ENCODE data around the gene AFF4.

Gene AFF4

GRCh38 chr5:132884548-132884947, 78.9 kb downstream of the AFF4 start:
- H3K4me3 ChIP-seq (ENCODE audit: low read length), result no peak overlapping the region
- no peak for TF ChIP-seq CTCF (IDR thresholded peaks at IDR 0.05; ENCODE audit: insufficient read depth, low read depth, low read length, missing control alignments)
- no peak for DNase-seq (ENCODE audit: low read depth)

- peak; percentile 72 for DNase-seq (ENCODE audit: low read depth)
- peak; percentile 77 for TF ChIP-seq CTCF (IDR thresholded peaks at IDR 0.05; ENCODE audit: insufficient read depth, low read depth, low read length, missing control alignments)
These were observed 80.1 kb downstream of the AFF4 start for GRCh38 chr5:132883261-132883834.

DNA sequence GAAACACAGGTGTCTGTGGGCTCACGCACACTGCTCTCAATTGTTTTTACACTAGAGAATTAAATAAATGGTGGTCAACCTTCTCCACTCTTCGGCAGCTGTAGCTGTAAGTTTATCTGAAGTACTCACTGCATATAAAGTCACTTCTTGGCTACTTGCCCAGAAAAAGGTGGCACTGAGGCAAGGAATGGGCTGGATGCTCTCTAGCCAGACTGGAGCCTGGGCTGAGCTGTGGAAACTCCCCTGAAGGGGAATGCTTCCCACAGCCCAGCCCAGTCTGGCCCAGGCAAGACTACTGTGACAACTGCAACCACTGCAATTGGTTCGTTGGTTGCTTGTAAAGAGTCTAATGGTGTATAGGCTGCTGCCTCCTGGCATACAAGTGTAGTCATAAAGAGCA, 85.5 kb downstream of the AFF4 start:
- DNase-seq (ENCODE audit: low read depth), result peak; percentile 29
- H3K4me3 ChIP-seq (ENCODE audit: low read length), result no peak overlapping the region
- TF ChIP-seq CTCF (IDR thresholded peaks at IDR 0.05; ENCODE audit: insufficient read depth, low read depth, low read length, missing control alignments), result no peak

More at GRCh38 chr5:132883261-132883834, 80.1 kb downstream of the AFF4 start:
- no peak overlapping the region for H3K4me3 ChIP-seq (ENCODE audit: low read length)

DNA sequence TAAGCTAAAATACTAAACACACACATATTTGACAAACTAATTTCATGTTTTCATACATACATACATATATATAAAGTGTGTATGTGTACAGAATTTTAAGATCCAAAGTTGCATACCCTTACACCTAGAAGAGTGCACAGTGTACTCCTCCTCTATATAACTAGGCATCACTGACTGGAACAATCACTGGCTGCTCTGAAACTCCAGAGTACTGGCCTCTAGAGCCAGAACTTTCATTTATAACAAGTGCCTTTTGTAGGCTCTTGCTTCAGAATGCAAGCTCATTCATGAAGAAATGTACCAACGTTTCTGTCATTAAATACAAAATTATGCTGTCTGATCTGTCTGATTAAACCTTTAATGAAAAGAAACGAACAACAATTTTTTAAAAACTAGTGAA, 86.0 kb downstream of the AFF4 start:
- DNase-seq (ENCODE audit: low read depth), result no peak
- no peak for TF ChIP-seq CTCF (IDR thresholded peaks at IDR 0.05; ENCODE audit: insufficient read depth, low read depth, low read length, missing control alignments)
- no peak overlapping the region for H3K4me3 ChIP-seq (ENCODE audit: low read length)

GRCh38 chr5:132876020-132876759, 87.2 kb downstream of the AFF4 start:
- no peak overlapping the region for H3K4me3 ChIP-seq (ENCODE audit: low read length)
- TF ChIP-seq CTCF (IDR thresholded peaks at IDR 0.05; ENCODE audit: insufficient read depth, low read depth, low read length, missing control alignments), result no peak
- peak; percentile 46 for DNase-seq (ENCODE audit: low read depth)

- no peak for DNase-seq (ENCODE audit: low read depth)
These were observed 89.5 kb downstream of the AFF4 start for GRCh38 chr5:132873930-132874271.

More at GRCh38 chr5:132873930-132874271, 89.5 kb downstream of the AFF4 start:
- H3K4me3 ChIP-seq (ENCODE audit: low read length), result no peak overlapping the region
- no peak for TF ChIP-seq CTCF (IDR thresholded peaks at IDR 0.05; ENCODE audit: insufficient read depth, low read depth, low read length, missing control alignments)
